Left ventricle myocardium inferior (tissue), 1 donor: ENCODE results near the gene CRTAP. TPM values are rescaled to one million over a fixed set of nuclear protein-coding genes. Genes with fewer than 3 reads are reported as not detected.

Source experiments
- DNase-seq: peaks from one replicate; pipeline ENCODE4 v3.0.0-alpha.2; 2020
- H3K27ac ChIP-seq: fragments of 200-600 bp; replicated peaks from 2 replicates; pipeline ENCODE4 v1.8.0; 2021
- H3K27me3 ChIP-seq: fragments of 200-600 bp; 2 replicates; pipeline ENCODE4 v1.8.0; 2021; ENCODE audit warnings: low read depth
- H3K36me3 ChIP-seq: fragments of 200-600 bp; 2 replicates; pipeline ENCODE4 v1.8.0; 2021
- H3K4me1 ChIP-seq: fragments of 200-600 bp; 2 replicates; pipeline ENCODE4 v1.8.0; 2021
- H3K4me3 ChIP-seq: fragments of 200-600 bp; 2 replicates; pipeline ENCODE4 v1.8.0; 2021; ENCODE audit warnings: mild to moderate bottlenecking, moderate library complexity
- H3K9me3 ChIP-seq: fragments of 200-600 bp; replicated peaks from 2 replicates; pipeline ENCODE4 v1.8.0; 2021
- CTCF ChIP-seq: fragments of 200-600 bp; IDR thresholded peaks from 2 replicates; pipeline ENCODE4 v1.8.0; 2021; ENCODE audit warnings: antibody characterized with exemption, mild to moderate bottlenecking, borderline replicate concordance
- intact Hi-C: fragments of 100-400 bp; cut with micrococcal nuclease; formaldehyde crosslinking; loops from one replicate; pipeline ENCODE4 v1.11.0; 2022
- total RNA-seq: library from RNA; stranded (reverse); fragmentation: NEBNext Ultra II Directional; extraction: Animal tissue kit (Norgen Biotek cat#: 25700); gene quantifications from one replicate; pipeline ENCODE4 v1.2.1, GENCODE V29; 2021
- donor health status: DM: no; HTN: yes; CAD: no; lungs with severe emphysema.

Gene CRTAP
- total RNA-seq, 1 donor from 2014 or later: 95.1 TPM

- Histone ChIP-seq H3K4me1 (peaks cover 27% of the 10 kb centered on the region), H3K36me3 (no peaks in the 10 kb centered on the region), H3K27me3 (no peaks in the 10 kb centered on the region), H3K27ac (no peak overlapping the region), H3K9me3 (no peaks in the 10 kb centered on the region), H3K4me3 (no peak overlapping the region)
- no peak for DNase-seq
- TF ChIP-seq CTCF: no peak
- intact Hi-C loops: no loop called here
Measured at GRCh38 chr3:33170531-33170930, 56.7 kb downstream of the CRTAP start.

GRCh38 chr3:33171580-33171979 is 57.8 kb downstream of the CRTAP start:
- no peak for TF ChIP-seq CTCF
- no peak overlapping the region for H3K4me3 ChIP-seq
- intact Hi-C loops: no loop called here

GRCh38 chr3:33173103-33173502 is 59.3 kb downstream of the CRTAP start:
- H3K27ac ChIP-seq: peak overlapping the region; percentile 80
- no peaks in the 10 kb centered on the region for H3K36me3 ChIP-seq
- peaks cover 18% of the 10 kb centered on the region for H3K4me1 ChIP-seq
- H3K9me3 ChIP-seq: no peaks in the 10 kb centered on the region
- intact Hi-C loops: no loop called here
- DNase-seq: no peak
- H3K4me3 ChIP-seq: no peak overlapping the region
- TF ChIP-seq CTCF: no peak
- H3K27me3 ChIP-seq: no peaks in the 10 kb centered on the region

More at GRCh38 chr3:33171580-33171979, 57.8 kb downstream of the CRTAP start:
- Histone ChIP-seq H3K36me3 (no peaks in the 10 kb centered on the region), H3K27ac (no peak overlapping the region), H3K9me3 (no peaks in the 10 kb centered on the region), H3K27me3 (no peaks in the 10 kb centered on the region), H3K4me1 (peaks cover 27% of the 10 kb centered on the region)
- DNase-seq: no peak

- no peaks in the 10 kb centered on the region for H3K27me3 ChIP-seq
- peaks cover 2% of the 10 kb centered on the region for H3K9me3 ChIP-seq
- no peak for TF ChIP-seq CTCF
- H3K4me1 ChIP-seq: peaks cover 18% of the 10 kb centered on the region
- DNase-seq: no peak
- H3K36me3 ChIP-seq: no peaks in the 10 kb centered on the region
- intact Hi-C loops: no loop called here
- peak overlapping the region; percentile 80 for H3K27ac ChIP-seq
- H3K4me3 ChIP-seq: no peak overlapping the region
Measured at GRCh38 chr3:33173672-33174071, 59.9 kb downstream of the CRTAP start.

- Histone ChIP-seq H3K4me1 (peaks cover 18% of the 10 kb centered on the region), H3K27me3 (no peaks in the 10 kb centered on the region), H3K4me3 (no peak overlapping the region), H3K27ac (peak overlapping the region; percentile 80), H3K9me3 (peaks cover 7% of the 10 kb centered on the region), H3K36me3 (no peaks in the 10 kb centered on the region)
- TF ChIP-seq CTCF: no peak
- DNase-seq: no peak
- intact Hi-C loops: no loop called here
Measured at GRCh38 chr3:33174095-33174494, 60.3 kb downstream of the CRTAP start.
